Stimulated activated CD8-positive, alpha-beta memory T cell treated with anti-CD3 and anti-CD28 coated beads, Interleukin-4, amount 100 ng/mL, for 24 hours (primary cell): ENCODE results near the gene ZC3H4.

ENCODE experiments used
- DNase-seq: peaks from one replicate; pipeline ENCODE4 v3.0.0-alpha.2; 2020; ENCODE audit warnings: low read depth

Gene ZC3H4

GRCh38 chr19:47047763-47048405 lies 65.7 kb downstream of the ZC3H4 start:
- peak; percentile 62 for DNase-seq

DNA sequence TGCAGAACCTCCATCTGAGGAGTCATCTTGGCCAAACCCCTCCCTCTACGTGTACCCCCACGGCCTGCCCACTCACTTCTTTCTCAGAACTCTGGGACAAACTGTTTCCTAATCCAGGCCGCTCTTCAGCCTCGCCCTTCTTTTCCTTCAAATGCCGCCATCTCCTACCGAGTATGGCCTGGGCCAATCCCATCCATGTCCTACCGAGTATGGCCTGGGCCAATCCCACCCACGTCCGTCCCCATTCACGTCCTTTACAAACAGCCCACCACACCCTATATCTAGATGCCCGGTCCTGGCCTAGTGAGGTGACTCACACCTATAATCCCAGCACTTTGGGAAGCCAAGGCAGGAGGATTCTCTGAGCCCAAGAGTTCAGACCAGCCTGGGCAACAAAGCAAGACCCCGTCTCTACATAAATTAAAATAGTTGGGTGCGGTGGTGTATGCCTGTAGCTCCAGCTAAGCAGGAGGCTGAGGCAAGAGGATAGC lies 66.3 kb downstream of the ZC3H4 start:
- no peak for DNase-seq

DNA sequence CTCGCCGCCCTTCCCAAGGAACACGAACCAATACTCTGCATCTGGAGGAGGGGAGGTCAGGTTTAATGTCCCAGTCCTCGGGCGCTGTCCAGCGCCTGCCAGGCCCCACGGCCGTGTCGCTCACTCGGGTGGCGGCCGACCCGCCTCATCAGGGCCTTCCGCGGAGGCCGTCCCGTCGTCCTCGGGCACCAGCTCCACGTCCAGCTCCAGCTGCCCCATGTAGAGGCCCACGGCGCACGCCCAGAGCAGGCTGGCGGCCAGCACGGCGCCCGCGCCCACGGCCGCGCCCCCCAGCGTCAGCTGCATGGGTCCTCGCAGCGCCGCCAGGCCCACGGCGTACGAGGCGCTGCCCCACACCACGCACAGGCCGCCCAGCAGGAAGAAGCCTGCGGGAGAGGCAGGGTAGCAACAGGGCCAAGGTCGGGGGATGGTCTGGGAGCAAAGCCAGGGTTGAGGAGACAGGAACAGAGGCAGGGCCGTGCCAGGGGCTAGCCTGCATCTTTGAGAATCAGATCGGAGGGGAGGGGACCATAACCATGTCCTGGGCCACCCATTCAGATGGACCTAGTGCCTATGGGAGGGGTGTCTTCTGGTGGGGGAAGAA lies 67.6 kb downstream of the ZC3H4 start:
- no peak for DNase-seq

GRCh38 chr19:47044946-47045866 lies 68.4 kb downstream of the ZC3H4 start:
- DNase-seq: no peak

DNA sequence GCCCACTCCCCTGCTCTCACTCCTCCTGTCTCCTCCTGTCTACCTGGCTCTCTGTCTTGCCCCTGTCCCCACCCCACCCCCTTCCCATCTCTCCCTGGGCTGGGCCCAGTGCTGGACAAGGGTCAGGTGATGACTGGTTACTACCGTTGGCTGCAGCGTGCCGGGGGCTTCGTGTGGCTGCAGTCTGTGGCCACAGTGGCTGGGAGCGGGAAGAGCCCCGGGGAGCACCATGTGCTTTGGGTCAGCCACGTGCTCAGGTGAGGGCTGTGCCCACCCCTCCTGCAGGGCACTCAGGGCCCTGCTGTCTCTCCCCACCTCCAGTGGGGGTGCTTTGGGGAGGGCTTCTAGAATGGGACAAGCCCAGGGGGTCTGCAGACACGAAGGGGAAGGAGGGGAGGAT lies 72.7 kb downstream of the ZC3H4 start:
- DNase-seq: no peak

DNA sequence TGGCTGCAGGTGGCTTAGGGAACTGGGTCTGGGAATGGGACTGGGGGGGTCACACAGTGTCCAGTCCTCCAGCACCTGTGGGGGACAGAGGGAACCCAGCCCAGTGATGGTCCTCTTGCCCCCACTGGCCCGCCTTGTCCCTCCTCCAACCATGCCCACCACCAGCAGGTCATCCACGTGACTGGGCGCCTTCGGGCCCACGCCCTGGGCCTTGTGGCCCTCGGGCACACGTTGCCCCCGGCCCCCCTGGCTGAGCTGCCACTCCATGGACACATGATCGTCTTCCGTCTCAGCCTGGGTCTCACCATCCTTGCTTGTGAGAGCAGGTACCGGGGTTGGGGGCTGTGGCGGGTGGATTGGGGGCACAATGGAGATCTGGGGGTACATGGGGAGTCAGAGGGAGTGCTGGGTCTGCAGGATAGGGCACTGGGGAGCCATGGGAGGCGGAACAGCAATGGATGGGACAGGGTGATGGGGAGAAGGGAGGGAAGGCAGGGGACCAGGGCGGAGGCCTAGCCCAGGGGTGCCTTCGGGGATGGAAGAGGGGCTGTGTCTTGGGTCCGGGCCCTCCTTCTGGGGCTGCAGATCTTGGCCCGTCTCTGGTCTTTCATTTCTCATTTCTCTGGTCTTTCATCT lies 74.2 kb downstream of the ZC3H4 start:
- DNase-seq: no peak

DNA sequence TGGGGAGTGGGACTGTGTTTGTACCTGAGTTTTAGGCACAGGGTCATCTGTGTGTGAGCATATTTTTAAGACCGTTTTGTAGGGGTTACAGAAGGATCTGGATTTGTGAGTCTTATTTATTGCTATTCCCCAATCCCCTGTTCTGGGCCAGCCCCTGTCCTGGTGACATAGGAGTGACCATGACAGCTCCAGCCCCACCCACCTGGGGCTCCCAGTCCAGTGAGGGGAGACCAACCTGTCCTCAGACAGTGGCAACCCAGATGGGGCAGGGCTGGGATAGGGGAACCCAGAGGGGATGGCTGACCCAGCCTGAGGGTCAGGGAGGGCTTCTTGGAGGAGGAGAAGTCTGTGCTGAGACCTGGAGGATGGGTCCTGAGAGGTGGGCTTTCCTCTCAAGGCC lies 75.8 kb downstream of the ZC3H4 start:
- no peak for DNase-seq

- peak; percentile 15 for DNase-seq
These were observed 77.4 kb downstream of the ZC3H4 start for GRCh38 chr19:47036097-47036651.

DNA sequence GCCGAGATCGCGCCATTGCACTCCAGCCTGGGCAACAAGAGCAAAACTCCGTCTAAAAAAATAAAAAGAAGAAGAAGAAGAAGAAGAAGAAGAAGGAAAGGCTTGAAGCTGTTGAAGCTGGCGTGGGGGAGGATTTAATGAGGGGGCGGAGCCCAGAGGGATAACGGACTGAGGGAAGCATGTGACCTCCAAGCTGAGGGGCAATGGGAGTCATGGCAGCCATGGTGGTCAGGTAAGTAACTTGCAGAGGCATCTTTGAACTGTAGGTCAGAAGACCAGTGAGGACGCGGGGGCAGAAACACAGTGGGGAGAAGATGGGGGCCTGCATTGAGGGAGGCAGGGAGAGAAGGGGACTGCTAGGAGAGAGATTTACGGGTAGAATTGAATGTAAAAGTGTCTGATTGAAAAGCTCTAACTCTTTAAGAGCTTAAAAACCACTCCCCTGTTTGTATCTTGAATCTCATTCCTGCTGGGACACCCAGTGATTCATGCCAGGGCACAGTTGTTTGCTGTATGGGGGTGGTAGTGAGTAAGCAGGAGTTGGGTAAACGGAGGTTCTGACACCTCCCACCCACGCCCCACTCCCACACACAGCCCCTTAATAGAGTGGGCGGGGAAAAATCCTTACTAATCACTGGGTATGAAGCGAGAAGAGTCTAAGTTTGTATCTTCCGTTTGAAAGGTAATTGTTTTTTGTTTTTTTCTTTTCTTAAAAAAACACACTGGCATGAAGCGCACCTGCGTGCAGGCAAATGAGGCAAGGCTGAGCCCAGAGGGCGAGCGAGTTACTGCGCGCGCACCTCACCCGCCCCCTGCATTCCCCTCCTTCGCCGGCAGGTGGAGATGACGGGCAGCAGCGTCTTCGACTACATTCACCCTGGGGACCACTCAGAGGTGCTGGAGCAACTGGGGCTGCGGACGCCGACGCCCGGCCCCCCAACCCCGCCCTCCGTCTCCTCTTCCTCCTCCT lies 78.2 kb downstream of the ZC3H4 start:
- peak; percentile 90 for DNase-seq

- DNase-seq: peak; percentile 42
These were observed 81.3 kb downstream of the ZC3H4 start for GRCh38 chr19:47032171-47032811.

GRCh38 chr19:47028195-47028601 lies 85.4 kb downstream of the ZC3H4 start:
- DNase-seq: no peak

GRCh38 chr19:47027586-47028088 lies 85.9 kb downstream of the ZC3H4 start:
- DNase-seq: no peak

- no peak for DNase-seq
These were observed 86.7 kb downstream of the ZC3H4 start for GRCh38 chr19:47026889-47027288.

GRCh38 chr19:47026156-47026555 lies 87.4 kb downstream of the ZC3H4 start:
- no peak for DNase-seq

- DNase-seq: no peak
These were observed 89.1 kb downstream of the ZC3H4 start for GRCh38 chr19:47024502-47024901.

DNA sequence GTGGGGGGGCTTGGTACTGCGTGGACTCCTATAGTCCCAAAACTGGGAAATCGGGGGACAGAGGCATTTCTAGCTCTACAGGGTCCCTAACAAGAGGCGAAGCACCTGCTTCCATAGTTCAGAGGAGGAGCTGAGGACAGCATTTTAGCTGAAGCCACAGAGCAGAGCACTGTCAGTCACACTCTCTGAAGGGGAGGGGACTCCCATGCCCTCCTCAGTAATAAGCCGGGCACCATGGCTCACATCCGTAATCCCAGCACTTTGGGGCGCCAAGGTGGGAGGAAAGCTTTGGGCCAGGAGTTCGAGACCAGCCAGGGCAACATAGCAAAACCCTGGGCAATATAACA lies 90.2 kb downstream of the ZC3H4 start:
- no peak for DNase-seq

- DNase-seq: no peak
These were observed 90.8 kb downstream of the ZC3H4 start for GRCh38 chr19:47022541-47023447.

DNA sequence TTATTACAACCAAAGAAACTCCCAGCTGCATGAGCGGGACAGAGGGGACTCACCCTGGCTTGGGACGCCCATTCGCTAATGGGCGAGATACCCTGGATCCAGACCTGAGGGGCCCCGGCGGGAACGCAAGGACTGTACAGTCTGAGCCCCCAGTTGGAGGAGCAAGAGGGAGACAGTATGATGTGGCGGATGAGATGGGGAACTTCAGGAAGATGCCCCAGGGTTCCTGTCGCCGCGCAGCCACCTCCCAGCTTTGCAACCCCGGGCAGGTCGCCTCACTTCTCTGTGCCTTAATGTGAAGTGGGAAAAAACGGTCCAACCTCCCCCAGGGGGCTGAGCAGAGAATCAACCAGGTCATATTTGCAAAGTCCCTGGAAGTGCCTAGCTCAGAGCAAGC lies 91.4 kb downstream of the ZC3H4 start:
- DNase-seq: no peak

DNA sequence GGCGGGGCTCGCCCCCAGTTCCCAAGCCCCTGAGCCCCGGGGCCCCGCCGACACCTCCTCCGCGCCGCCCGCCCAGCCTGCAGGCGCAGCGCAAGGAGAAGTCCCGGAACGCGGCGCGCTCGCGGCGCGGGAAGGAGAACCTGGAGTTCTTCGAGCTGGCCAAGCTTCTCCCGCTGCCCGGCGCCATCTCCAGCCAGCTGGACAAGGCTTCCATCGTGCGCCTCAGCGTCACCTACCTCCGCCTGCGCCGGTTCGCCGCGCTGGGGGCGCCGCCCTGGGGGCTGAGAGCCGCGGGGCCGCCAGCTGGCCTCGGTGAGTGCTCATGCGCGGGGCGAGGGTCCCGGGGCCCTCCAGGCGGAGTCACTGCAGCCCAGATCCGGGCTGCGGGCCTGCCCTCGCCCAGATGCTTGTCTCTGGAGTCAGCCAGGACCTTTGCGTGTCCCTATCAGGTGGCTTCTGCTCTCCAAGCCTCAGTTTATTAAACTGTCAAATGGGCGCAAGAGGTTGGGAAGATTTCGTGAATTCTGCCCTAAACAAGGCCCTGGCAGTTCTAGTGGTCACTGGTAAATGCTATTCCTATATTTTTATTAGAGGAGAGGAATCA lies 91.9 kb downstream of the ZC3H4 start:
- no peak for DNase-seq
